GM12878 (cell line): ENCODE measurements around the gene HAND1.

Source experiments
- BHLHE40 ChIP-seq, 2 experiments: fragments of 450-650 bp in 1 of 2; IDR thresholded peaks; 2 replicates each; pipeline ENCODE4 v1.6.1; 2011 to 2017; ENCODE audit warnings: low read depth in 2 of 2, borderline replicate concordance in 1 of 2, improper control_type of control experiment in 1 of 2, low read length in 1 of 2, mild to moderate bottlenecking in 1 of 2
- CREB1 ChIP-seq: IDR thresholded peaks from 2 replicates; pipeline ENCODE4 v1.6.1; 2012; ENCODE audit warnings: low read depth, mild to moderate bottlenecking, inconsistent platforms
- PAX8 ChIP-seq: fragments of 450-650 bp; IDR thresholded peaks from 2 replicates; pipeline ENCODE4 v1.6.1; 2017; ENCODE audit warnings: mild to moderate bottlenecking, moderate library complexity
- PBX3 ChIP-seq: IDR thresholded peaks from 2 replicates; pipeline ENCODE4 v1.6.1; 2011; ENCODE audit warnings: mild to moderate bottlenecking, low read depth, low read length, moderate library complexity; ENCODE audit not compliant: insufficient replicate concordance
- PKNOX1 ChIP-seq: fragments of 450-650 bp; IDR thresholded peaks from 2 replicates; pipeline ENCODE4 v1.6.1; 2016; ENCODE audit warnings: mild to moderate bottlenecking
- POLR2AphosphoS5 ChIP-seq: IDR thresholded peaks from 2 replicates; pipeline ENCODE4 v1.6.1; 2011; ENCODE audit warnings: mild to moderate bottlenecking, low read length, inconsistent platforms
- RAD51 ChIP-seq: fragments of 450-650 bp; IDR thresholded peaks from 2 replicates; pipeline ENCODE4 v1.6.1; 2016; ENCODE audit warnings: moderate library complexity, mild to moderate bottlenecking, inconsistent platforms
- RCOR1 ChIP-seq: conservative IDR thresholded peaks from 2 replicates; pipeline ENCODE4 v1.6.1; 2012; ENCODE audit warnings: low read depth, low read length, improper control_type of control experiment
- RFX5 ChIP-seq: IDR thresholded peaks from 2 replicates; pipeline ENCODE4 v1.6.1; 2011; ENCODE audit warnings: low read depth, low read length, improper control_type of control experiment
- SIX5 ChIP-seq: IDR thresholded peaks from 2 replicates; pipeline ENCODE4 v1.6.1; 2011; ENCODE audit warnings: mild to moderate bottlenecking, low read depth, low read length, moderate library complexity; ENCODE audit not compliant: severe bottlenecking
- USF1 ChIP-seq: IDR thresholded peaks from 2 replicates; pipeline ENCODE4 v1.6.1; 2011; ENCODE audit warnings: borderline replicate concordance, low read depth, mild to moderate bottlenecking, moderate library complexity, mixed read lengths, low read length; ENCODE audit not compliant: insufficient read depth; ENCODE audit errors: extremely low read length
- USF2 ChIP-seq: IDR thresholded peaks from 2 replicates; pipeline ENCODE4 v1.6.1; 2011; ENCODE audit warnings: low read depth, low read length, improper control_type of control experiment, borderline replicate concordance
- YY1 ChIP-seq: IDR thresholded peaks from 2 replicates; pipeline ENCODE4 v1.6.1; 2011; ENCODE audit warnings: low read depth, mild to moderate bottlenecking, low read length
- ZBTB33 ChIP-seq: fragments of 450-650 bp; IDR thresholded peaks from 2 replicates; pipeline ENCODE4 v1.6.1; 2017; ENCODE audit warnings: mild to moderate bottlenecking

DNA sequence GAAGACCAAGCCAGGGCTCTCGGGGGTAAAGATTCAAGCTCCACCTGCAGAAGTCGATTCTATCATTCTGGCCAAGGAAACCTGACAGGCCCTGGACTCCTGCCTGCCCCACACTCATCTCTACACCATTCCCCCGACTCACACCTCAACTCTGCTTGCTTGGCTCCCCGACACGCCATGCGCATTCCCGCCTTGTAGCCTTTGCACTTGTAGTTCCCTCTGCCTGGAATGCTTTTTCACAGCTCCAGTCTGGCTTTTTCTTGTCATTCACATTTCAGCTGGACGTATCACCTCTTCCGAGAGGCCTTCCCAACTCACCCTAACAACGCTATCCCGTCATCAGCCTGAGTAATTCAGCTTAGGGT, 28.7 kb upstream of the HAND1 start:
- no peak for TF ChIP-seq RCOR1
- TF ChIP-seq USF2: no peak
- TF ChIP-seq YY1: no peak
- no peak for TF ChIP-seq ZBTB33
- TF ChIP-seq RFX5: no peak
- TF ChIP-seq SIX5: no peak
- TF ChIP-seq CREB1: no peak
- no peak for TF ChIP-seq PBX3
- TF ChIP-seq USF1: no peak
- no peak for TF ChIP-seq BHLHE40 (IDR thresholded peaks at IDR 0.05; ENCODE audit: borderline replicate concordance in 1 of 2, low read depth in 2 of 2, low read length in 1 of 2)
- no peak for TF ChIP-seq PKNOX1
- TF ChIP-seq PAX8: no peak
- TF ChIP-seq POLR2AphosphoS5: no peak
- no peak for TF ChIP-seq RAD51
